Upper lobe of left lung (tissue), 4 donors: ENCODE results near the gene UPP2.

Experiments
- CTCF ChIP-seq, 6 experiments: fragments of 450-650 bp in 4 of 6; fragments of 200-600 bp in 2 of 6; sonication (generic) in 2 of 6; IDR thresholded peaks; one replicate each; pipeline ENCODE4 v1.5.1; 2016 to 2019; ENCODE audit warnings: antibody characterized with exemption in 6 of 6
- POLR2AphosphoS5 ChIP-seq, 2 donors: sonication (generic); formaldehyde crosslinking; IDR thresholded peaks; one replicate each; pipeline ENCODE4 v1.5.1; 2017; ENCODE audit warnings: antibody characterized with exemption in 2 of 2

GRCh38 chr2:158052761-158053160 is 48.9 kb upstream of the UPP2 start:
- TF ChIP-seq POLR2AphosphoS5 (IDR thresholded peaks at IDR 0.05) (no peak), CTCF (IDR thresholded peaks at IDR 0.05) (no peak)
